H1 (cell line): ENCODE results near the gene SCMH1. TPM values are rescaled to one million over a fixed set of nuclear protein-coding genes. Genes with fewer than 3 reads are reported as not detected.

ENCODE experiments used
- CHD1 ChIP-seq: IDR thresholded peaks from 2 replicates; pipeline ENCODE4 v1.6.1; 2012; ENCODE audit warnings: low read depth, low read length, improper control_type of control experiment
- CHD2 ChIP-seq: IDR thresholded peaks from 2 replicates; pipeline ENCODE4 v1.6.1; 2012; ENCODE audit warnings: low read length, improper control_type of control experiment
- CREB1 ChIP-seq: IDR thresholded peaks from 2 replicates; pipeline ENCODE4 v1.6.1; 2012; ENCODE audit warnings: inconsistent platforms
- E2F6 ChIP-seq: IDR thresholded peaks from 2 replicates; pipeline ENCODE4 v1.6.1; 2012; ENCODE audit warnings: inconsistent platforms
- EGR1 ChIP-seq: IDR thresholded peaks from 2 replicates; pipeline ENCODE4 v1.6.1; 2011; ENCODE audit warnings: low read depth, low read length, borderline replicate concordance
- EP300 ChIP-seq, 2 experiments: IDR thresholded peaks; 1 replicate in 1 of 2; 2 replicates in 1 of 2; pipeline ENCODE4 v1.6.1; 2011 to 2012; ENCODE audit warnings: low read depth in 2 of 2, low read length in 2 of 2, mild to moderate bottlenecking in 2 of 2, borderline replicate concordance in 1 of 2, inconsistent platforms in 1 of 2, moderate library complexity in 1 of 2
- GABPA ChIP-seq: IDR thresholded peaks from 2 replicates; pipeline ENCODE4 v1.6.1; 2011; ENCODE audit warnings: mild to moderate bottlenecking, low read length, moderate library complexity, borderline replicate concordance; ENCODE audit not compliant: insufficient read depth
- KDM5A ChIP-seq: fragments of 200-600 bp; IDR thresholded peaks from 2 replicates; pipeline ENCODE4 v1.7.1; 2012; ENCODE audit warnings: mild to moderate bottlenecking, low read length, inconsistent platforms, mixed read lengths
- SP1 ChIP-seq: IDR thresholded peaks from 2 replicates; pipeline ENCODE4 v1.6.1; 2011; ENCODE audit warnings: low read depth, low read length
- polyA plus RNA-seq, 7 experiments: library from polyadenylated mRNA; depleted of rRNA in 3 of 7; stranded (reverse) in 5 of 7; unstranded in 2 of 7; fragments of >200 nt in 5 of 7; fragments of 200-250 nt in 2 of 7; gene quantifications; 1 replicate in 5 of 7; 2 replicates in 1 of 7; 4 replicates in 1 of 7; pipeline versions ENCODE4 v1.2.1 to v1.2.3, GENCODE V29; 2011 to 2013; ENCODE audit warnings: missing spikeins in 2 of 7, mixed read lengths in 2 of 7
- total RNA-seq: library from RNA; stranded (reverse); fragmentation: NEBNext Ultra II Directional; extraction: Animal tissue kit (Norgen Biotek cat#: 25700); gene quantifications from 2 replicates; pipeline ENCODE4 v1.2.1, GENCODE V29; 2021
- TF ChIP-seq, protein P1 (sequence below): fragments of 300-600 bp; sonication (generic); IDR thresholded peaks from 2 replicates; pipeline ENCODE4 v1.7.1; 2012; ENCODE audit warnings: low read length, moderate library complexity, mild to moderate bottlenecking, inconsistent platforms; ENCODE audit not compliant: insufficient replicate concordance

SCMH1 gene
- total and polyA plus RNA-seq, 2 of the 8 experiments (the other 6 are each of a cell fraction or from before 2014, with no cell fraction given) = 16.6 to 30.7 TPM

DNA sequence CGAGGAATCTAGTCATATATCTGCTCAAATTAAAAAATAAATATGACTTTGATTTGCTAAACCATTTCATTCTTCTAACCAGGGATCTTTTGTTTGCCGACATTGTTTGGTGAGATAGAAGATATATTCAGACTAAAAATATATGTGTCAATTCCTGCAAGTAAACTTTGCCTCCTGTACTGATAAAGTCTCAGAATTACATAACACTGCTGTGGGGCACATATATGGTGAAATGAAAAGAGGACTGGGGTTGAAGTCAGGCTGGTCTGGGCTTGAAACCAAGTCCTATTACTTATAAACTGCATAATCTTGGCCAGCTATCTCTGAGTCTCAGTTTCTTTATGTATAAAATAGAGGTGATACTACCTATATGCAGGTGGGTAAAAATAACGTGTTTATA, 9.8 kb downstream of the SCMH1 start (continued):
- TF ChIP-seq, protein P1, sequence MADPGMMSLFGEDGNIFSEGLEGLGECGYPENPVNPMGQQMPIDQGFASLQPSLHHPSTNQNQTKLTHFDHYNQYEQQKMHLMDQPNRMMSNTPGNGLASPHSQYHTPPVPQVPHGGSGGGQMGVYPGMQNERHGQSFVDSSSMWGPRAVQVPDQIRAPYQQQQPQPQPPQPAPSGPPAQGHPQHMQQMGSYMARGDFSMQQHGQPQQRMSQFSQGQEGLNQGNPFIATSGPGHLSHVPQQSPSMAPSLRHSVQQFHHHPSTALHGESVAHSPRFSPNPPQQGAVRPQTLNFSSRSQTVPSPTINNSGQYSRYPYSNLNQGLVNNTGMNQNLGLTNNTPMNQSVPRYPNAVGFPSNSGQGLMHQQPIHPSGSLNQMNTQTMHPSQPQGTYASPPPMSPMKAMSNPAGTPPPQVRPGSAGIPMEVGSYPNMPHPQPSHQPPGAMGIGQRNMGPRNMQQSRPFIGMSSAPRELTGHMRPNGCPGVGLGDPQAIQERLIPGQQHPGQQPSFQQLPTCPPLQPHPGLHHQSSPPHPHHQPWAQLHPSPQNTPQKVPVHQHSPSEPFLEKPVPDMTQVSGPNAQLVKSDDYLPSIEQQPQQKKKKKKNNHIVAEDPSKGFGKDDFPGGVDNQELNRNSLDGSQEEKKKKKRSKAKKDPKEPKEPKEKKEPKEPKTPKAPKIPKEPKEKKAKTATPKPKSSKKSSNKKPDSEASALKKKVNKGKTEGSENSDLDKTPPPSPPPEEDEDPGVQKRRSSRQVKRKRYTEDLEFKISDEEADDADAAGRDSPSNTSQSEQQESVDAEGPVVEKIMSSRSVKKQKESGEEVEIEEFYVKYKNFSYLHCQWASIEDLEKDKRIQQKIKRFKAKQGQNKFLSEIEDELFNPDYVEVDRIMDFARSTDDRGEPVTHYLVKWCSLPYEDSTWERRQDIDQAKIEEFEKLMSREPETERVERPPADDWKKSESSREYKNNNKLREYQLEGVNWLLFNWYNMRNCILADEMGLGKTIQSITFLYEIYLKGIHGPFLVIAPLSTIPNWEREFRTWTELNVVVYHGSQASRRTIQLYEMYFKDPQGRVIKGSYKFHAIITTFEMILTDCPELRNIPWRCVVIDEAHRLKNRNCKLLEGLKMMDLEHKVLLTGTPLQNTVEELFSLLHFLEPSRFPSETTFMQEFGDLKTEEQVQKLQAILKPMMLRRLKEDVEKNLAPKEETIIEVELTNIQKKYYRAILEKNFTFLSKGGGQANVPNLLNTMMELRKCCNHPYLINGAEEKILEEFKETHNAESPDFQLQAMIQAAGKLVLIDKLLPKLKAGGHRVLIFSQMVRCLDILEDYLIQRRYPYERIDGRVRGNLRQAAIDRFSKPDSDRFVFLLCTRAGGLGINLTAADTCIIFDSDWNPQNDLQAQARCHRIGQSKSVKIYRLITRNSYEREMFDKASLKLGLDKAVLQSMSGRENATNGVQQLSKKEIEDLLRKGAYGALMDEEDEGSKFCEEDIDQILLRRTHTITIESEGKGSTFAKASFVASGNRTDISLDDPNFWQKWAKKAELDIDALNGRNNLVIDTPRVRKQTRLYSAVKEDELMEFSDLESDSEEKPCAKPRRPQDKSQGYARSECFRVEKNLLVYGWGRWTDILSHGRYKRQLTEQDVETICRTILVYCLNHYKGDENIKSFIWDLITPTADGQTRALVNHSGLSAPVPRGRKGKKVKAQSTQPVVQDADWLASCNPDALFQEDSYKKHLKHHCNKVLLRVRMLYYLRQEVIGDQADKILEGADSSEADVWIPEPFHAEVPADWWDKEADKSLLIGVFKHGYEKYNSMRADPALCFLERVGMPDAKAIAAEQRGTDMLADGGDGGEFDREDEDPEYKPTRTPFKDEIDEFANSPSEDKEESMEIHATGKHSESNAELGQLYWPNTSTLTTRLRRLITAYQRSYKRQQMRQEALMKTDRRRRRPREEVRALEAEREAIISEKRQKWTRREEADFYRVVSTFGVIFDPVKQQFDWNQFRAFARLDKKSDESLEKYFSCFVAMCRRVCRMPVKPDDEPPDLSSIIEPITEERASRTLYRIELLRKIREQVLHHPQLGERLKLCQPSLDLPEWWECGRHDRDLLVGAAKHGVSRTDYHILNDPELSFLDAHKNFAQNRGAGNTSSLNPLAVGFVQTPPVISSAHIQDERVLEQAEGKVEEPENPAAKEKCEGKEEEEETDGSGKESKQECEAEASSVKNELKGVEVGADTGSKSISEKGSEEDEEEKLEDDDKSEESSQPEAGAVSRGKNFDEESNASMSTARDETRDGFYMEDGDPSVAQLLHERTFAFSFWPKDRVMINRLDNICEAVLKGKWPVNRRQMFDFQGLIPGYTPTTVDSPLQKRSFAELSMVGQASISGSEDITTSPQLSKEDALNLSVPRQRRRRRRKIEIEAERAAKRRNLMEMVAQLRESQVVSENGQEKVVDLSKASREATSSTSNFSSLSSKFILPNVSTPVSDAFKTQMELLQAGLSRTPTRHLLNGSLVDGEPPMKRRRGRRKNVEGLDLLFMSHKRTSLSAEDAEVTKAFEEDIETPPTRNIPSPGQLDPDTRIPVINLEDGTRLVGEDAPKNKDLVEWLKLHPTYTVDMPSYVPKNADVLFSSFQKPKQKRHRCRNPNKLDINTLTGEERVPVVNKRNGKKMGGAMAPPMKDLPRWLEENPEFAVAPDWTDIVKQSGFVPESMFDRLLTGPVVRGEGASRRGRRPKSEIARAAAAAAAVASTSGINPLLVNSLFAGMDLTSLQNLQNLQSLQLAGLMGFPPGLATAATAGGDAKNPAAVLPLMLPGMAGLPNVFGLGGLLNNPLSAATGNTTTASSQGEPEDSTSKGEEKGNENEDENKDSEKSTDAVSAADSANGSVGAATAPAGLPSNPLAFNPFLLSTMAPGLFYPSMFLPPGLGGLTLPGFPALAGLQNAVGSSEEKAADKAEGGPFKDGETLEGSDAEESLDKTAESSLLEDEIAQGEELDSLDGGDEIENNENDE = no peak
- TF ChIP-seq E2F6 (no peak), GABPA (no peak), CREB1 (no peak), CHD2 (no peak), EGR1 (no peak), KDM5A (no peak), SP1 (no peak), EP300 (IDR thresholded peaks at IDR 0.05; ENCODE audit: borderline replicate concordance in 1 of 2, low read depth in 2 of 2, low read length in 2 of 2) (no peak), CHD1 (no peak)
